Keratinocyte (primary cell): ENCODE data around the gene GGT5. TPM values are rescaled to one million over a fixed set of nuclear protein-coding genes. Genes with fewer than 3 reads are reported as not detected.

Experiments used
- DNase-seq: peaks from one replicate; pipeline ENCODE4 v3.0.0-alpha.2; 2011; ENCODE audit warnings: low read depth, missing footprints, low spot score
- FAIRE-seq: peaks from 2 replicates; lab custom pipeline; 2011; peaks lifted over from hg19 to GRCh38; lab: Jason Lieb, UNC
- H2AFZ ChIP-seq: 2 replicates; pipeline ENCODE4 v1.6.0; 2012; ENCODE audit warnings: low read length, control low read depth, inconsistent platforms; ENCODE audit not compliant: control insufficient read depth
- H3K27ac ChIP-seq: 2 replicates; pipeline ENCODE4 v1.5.1; 2011; ENCODE audit warnings: low read length; ENCODE audit not compliant: control insufficient read depth, insufficient read depth
- H3K27me3 ChIP-seq: 3 replicates; pipeline ENCODE4 v1.6.0; 2011; ENCODE audit warnings: low read length; ENCODE audit not compliant: control insufficient read depth, insufficient read depth; ENCODE audit errors: extremely low read depth
- H3K36me3 ChIP-seq, 2 experiments: 2 replicates in 1 of 2; 3 replicates in 1 of 2; pipeline ENCODE4 v1.5.1; 2011; ENCODE audit warnings: low read length in 2 of 2, mild to moderate bottlenecking in 1 of 2; ENCODE audit not compliant: control insufficient read depth in 2 of 2, insufficient read depth in 2 of 2; ENCODE audit errors: extremely low read depth in 1 of 2
- H3K4me1 ChIP-seq: 3 replicates; pipeline ENCODE4 v1.5.1; 2011; ENCODE audit warnings: low read length; ENCODE audit not compliant: control insufficient read depth, insufficient read depth; ENCODE audit errors: extremely low read depth
- H3K4me2 ChIP-seq: 3 replicates; pipeline ENCODE4 v1.6.0; 2011; ENCODE audit warnings: low read depth, low read length; ENCODE audit not compliant: control insufficient read depth, insufficient read depth; ENCODE audit errors: extremely low read depth
- H3K4me3 ChIP-seq, 3 experiments: fragments of 200-600 bp in 1 of 3; sonication (generic) in 1 of 3; 2 replicates in 2 of 3; 3 replicates in 1 of 3; pipeline ENCODE4 v1.5.1; 2011 to 2016; ENCODE audit warnings: low read length in 3 of 3, mild to moderate bottlenecking in 3 of 3, control low read depth in 2 of 3, inconsistent platforms in 1 of 3, low read depth in 1 of 3, mixed read lengths in 1 of 3, mixed run types in 1 of 3, moderate library complexity in 1 of 3; ENCODE audit not compliant: control insufficient read depth in 2 of 3, insufficient read depth in 2 of 3; ENCODE audit errors: extremely low read depth in 1 of 3
- H3K79me2 ChIP-seq: 2 replicates; pipeline ENCODE4 v1.6.0; 2012; ENCODE audit warnings: low read length; ENCODE audit not compliant: control insufficient read depth, insufficient read depth
- H3K9ac ChIP-seq: 3 replicates; pipeline ENCODE4 v1.6.0; 2011; ENCODE audit warnings: low read length; ENCODE audit not compliant: control insufficient read depth, insufficient read depth; ENCODE audit errors: extremely low read depth
- H3K9me1 ChIP-seq: 3 replicates; pipeline ENCODE4 v1.6.0; 2011; ENCODE audit warnings: low read length; ENCODE audit not compliant: control insufficient read depth, insufficient read depth; ENCODE audit errors: extremely low read depth
- H3K9me3 ChIP-seq: 2 replicates; pipeline ENCODE4 v1.5.1; 2012; ENCODE audit warnings: low read depth, low read length; ENCODE audit not compliant: control insufficient read depth
- H4K20me1 ChIP-seq: 3 replicates; pipeline ENCODE4 v1.6.0; 2011; ENCODE audit warnings: low read length; ENCODE audit not compliant: control insufficient read depth, insufficient read depth; ENCODE audit errors: extremely low read depth
- EZH2 ChIP-seq: IDR thresholded peaks from one replicate; pipeline ENCODE4 v1.6.1; 2012; ENCODE audit warnings: inconsistent platforms, mild to moderate bottlenecking, low read length, moderate library complexity
- dilution Hi-C: fragments of 300-500 bp; cut with MboI; formaldehyde crosslinking; loops from one replicate; pipeline ENCODE4 v1.7.0; 2020; ENCODE audit warnings: low sequenced_read_pairs; ENCODE audit not compliant: extremely low pct_ligation_motif_present
- polyA plus RNA-seq, 5 experiments: library from polyadenylated mRNA; depleted of rRNA in 3 of 5; stranded (reverse) in 3 of 5; stranded (forward) in 1 of 5; unstranded in 1 of 5; fragments of >200 nt; gene quantifications; 1 replicate in 1 of 5; 2 replicates in 3 of 5; 3 replicates in 1 of 5; pipeline versions ENCODE4 v1.2.1 to v1.2.3, GENCODE V29; 2011 to 2012; ENCODE audit warnings: missing spikeins in 2 of 5, low read depth in 1 of 5, low replicate concordance in 1 of 5
- TF ChIP-seq, protein P1 (sequence below), 3 experiments: IDR thresholded peaks in 1 of 3; conservative IDR thresholded peaks in 1 of 3; optimal IDR thresholded peaks in 1 of 3; 2 replicates in 2 of 3; 3 replicates in 1 of 3; pipeline versions ENCODE3 to v1.5.1; 2011; ENCODE audit warnings: low read length in 3 of 3, mild to moderate bottlenecking in 3 of 3, moderate library complexity in 2 of 3, control low read depth in 1 of 3, inconsistent platforms in 1 of 3; ENCODE audit not compliant: insufficient read depth in 2 of 3; ENCODE audit errors: extremely low read depth in 1 of 3

The GGT5 gene
- polyA plus RNA-seq, 1 donor (not counting 4 experiments of a cell fraction or from before 2014, with no cell fraction given), result not detected

DNA sequence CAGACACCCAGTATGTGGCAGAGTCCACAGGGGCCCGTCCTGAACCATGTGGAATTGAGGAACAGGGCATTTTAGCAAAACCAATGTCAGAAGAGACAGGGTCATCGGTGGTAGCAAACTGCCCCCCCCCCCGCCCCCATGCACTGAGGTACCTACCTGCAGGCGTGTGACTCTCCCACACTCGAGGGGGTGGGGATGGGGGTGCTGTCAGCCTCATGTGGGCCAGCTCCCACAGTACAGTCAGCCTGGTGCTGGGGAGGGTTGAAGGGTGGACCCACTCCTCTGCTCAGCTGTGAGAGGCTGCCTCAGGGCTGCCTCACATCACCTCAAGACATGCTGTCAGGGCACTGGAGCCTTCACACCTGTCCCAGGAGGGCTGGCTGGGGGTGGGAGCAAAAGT is 74.2 kb downstream of the GGT5 start:
- Histone ChIP-seq H3K4me1 (no peaks in the 10 kb centered on the region), H3K27me3 (no peaks in the 10 kb centered on the region), H3K4me2 (no peak overlapping the region), H3K27ac (no peak overlapping the region), H4K20me1 (no peaks in the 10 kb centered on the region), H3K9me1 (no peaks in the 10 kb centered on the region), H3K4me3 (no peak overlapping the region), H3K36me3 (peaks cover 5 to 12% of the 10 kb centered on the region in 2 experiments), H2AFZ (no peak overlapping the region), H3K9ac (no peak overlapping the region), H3K9me3 (no peaks in the 10 kb centered on the region), H3K79me2 (no peaks in the 10 kb centered on the region)
- dilution Hi-C loops, result no loop called here
- FAIRE-seq (no peak), DNase-seq (no peak)
- TF ChIP-seq, protein P1, sequence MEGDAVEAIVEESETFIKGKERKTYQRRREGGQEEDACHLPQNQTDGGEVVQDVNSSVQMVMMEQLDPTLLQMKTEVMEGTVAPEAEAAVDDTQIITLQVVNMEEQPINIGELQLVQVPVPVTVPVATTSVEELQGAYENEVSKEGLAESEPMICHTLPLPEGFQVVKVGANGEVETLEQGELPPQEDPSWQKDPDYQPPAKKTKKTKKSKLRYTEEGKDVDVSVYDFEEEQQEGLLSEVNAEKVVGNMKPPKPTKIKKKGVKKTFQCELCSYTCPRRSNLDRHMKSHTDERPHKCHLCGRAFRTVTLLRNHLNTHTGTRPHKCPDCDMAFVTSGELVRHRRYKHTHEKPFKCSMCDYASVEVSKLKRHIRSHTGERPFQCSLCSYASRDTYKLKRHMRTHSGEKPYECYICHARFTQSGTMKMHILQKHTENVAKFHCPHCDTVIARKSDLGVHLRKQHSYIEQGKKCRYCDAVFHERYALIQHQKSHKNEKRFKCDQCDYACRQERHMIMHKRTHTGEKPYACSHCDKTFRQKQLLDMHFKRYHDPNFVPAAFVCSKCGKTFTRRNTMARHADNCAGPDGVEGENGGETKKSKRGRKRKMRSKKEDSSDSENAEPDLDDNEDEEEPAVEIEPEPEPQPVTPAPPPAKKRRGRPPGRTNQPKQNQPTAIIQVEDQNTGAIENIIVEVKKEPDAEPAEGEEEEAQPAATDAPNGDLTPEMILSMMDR (optimal IDR thresholded peaks at IDR 0.05 in 1 of 3, IDR thresholded peaks at IDR 0.05 in 1 of 3, conservative IDR thresholded peaks at IDR 0.05 in 1 of 3; ENCODE audit: extremely low read depth in 1 of 3, insufficient read depth in 2 of 3, low read length in 3 of 3), result no peak
- no peak for TF ChIP-seq EZH2

DNA sequence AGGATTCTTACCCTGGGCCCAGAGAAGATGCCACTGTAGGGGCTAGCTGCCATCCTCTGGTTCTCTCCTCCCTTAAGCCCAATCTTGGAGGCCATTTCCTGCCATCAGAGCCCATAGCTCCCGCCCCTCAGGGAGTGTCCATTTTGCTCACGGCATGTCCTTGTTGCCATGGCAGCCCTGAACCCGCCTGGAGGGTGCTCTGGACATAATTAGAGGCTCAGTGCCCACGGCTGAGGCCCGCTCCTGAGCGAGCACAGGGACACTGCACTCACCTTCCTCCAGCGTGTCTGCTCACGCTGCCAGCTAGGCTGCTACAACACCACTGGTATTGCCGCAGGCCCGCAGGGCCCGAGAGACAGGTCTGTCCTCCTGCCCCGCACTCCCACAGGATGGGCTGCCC is 74.7 kb downstream of the GGT5 start:
- no peak for FAIRE-seq
- H3K27ac ChIP-seq, result no peak overlapping the region
- no peak overlapping the region for H3K4me3 ChIP-seq
- H3K9ac ChIP-seq, result no peak overlapping the region
- dilution Hi-C loops, result no loop called here
- TF ChIP-seq, protein P1 (optimal IDR thresholded peaks at IDR 0.05 in 1 of 3, IDR thresholded peaks at IDR 0.05 in 1 of 3, conservative IDR thresholded peaks at IDR 0.05 in 1 of 3; ENCODE audit: extremely low read depth in 1 of 3, insufficient read depth in 2 of 3, low read length in 3 of 3), result no peak
- TF ChIP-seq EZH2, result no peak
- H3K4me1 ChIP-seq, result no peaks in the 10 kb centered on the region
- no peak for DNase-seq
- H3K4me2 ChIP-seq, result no peak overlapping the region
- H2AFZ ChIP-seq, result no peak overlapping the region
- no peaks in the 10 kb centered on the region for H4K20me1 ChIP-seq
- peaks cover 9 to 12% of the 10 kb centered on the region in 2 experiments for H3K36me3 ChIP-seq
- H3K79me2 ChIP-seq, result no peaks in the 10 kb centered on the region
- no peaks in the 10 kb centered on the region for H3K9me1 ChIP-seq
- H3K27me3 ChIP-seq, result no peaks in the 10 kb centered on the region
- H3K9me3 ChIP-seq, result no peaks in the 10 kb centered on the region

Other genes starting within 250 kb of the GGT5 start
- gene GSTT4, start 239.6 kb downstream of the GGT5 start, polyA plus RNA-seq, result not detected in 3 replicates
- gene CABIN1, start 233.8 kb downstream of the GGT5 start, polyA plus RNA-seq, result 3.5 to 4.6 TPM (median 4.1 TPM) in 3 replicates
- gene SUSD2, start 63.6 kb downstream of the GGT5 start, polyA plus RNA-seq, result 0.01 to 0.10 TPM (median 0.03 TPM) in 3 replicates
- gene SPECC1L, start 25.7 kb upstream of the GGT5 start, polyA plus RNA-seq, result 14.5 to 19.3 TPM (median 19.3 TPM) in 3 replicates
- gene ADORA2A, start 182.5 kb upstream of the GGT5 start, polyA plus RNA-seq, result 0.09 to 0.37 TPM (median 0.20 TPM) in 3 replicates